Type B pancreatic cell (in vitro differentiated cells): ENCODE measurements around the gene HERC4. TPM values are rescaled to one million over a fixed set of nuclear protein-coding genes. Genes with fewer than 3 reads are reported as not detected.
"Not testable (repeated sequence)": the region's sequence is repeated elsewhere in the genome, so short reads cannot be mapped to it uniquely, and the experiment has no call there.

Experiments
- DNase-seq: peaks from one replicate; pipeline ENCODE4 v3.0.0; 2021; ENCODE audit warnings: mixed read lengths; ENCODE audit not compliant: unreplicated experiment; ENCODE audit errors: extremely low spot score
- H3K27ac Mint-ChIP-seq: 2 replicates; pipeline ENCODE4 v1.8.0; 2021; ENCODE audit warnings: mild to moderate bottlenecking, mixed read lengths
- H3K27me3 Mint-ChIP-seq: 2 replicates; pipeline ENCODE4 v1.8.0; 2021; ENCODE audit warnings: mixed read lengths
- H3K36me3 Mint-ChIP-seq: 2 replicates; pipeline ENCODE4 v1.8.0; 2021; ENCODE audit warnings: mixed read lengths
- H3K4me1 Mint-ChIP-seq: one replicate; pipeline ENCODE4 v1.8.0; 2021; ENCODE audit warnings: mixed read lengths; ENCODE audit not compliant: unreplicated experiment
- H3K4me3 Mint-ChIP-seq: 2 replicates; pipeline ENCODE4 v1.8.0; 2021; ENCODE audit warnings: mild to moderate bottlenecking, mixed read lengths
- H3K9me3 Mint-ChIP-seq: 2 replicates; pipeline ENCODE4 v1.8.0; 2021; ENCODE audit warnings: mixed read lengths
- CTCF ChIP-seq: fragments of 200-600 bp; sonication (generic); conservative IDR thresholded peaks from 2 replicates; pipeline ENCODE4 v1.5.0; 2021; ENCODE audit warnings: antibody characterized with exemption, mild to moderate bottlenecking
- total RNA-seq: library from RNA; stranded (reverse); gene quantifications from 2 replicates; pipeline ENCODE4 v1.2.1, GENCODE V29; 2021; ENCODE audit warnings: low replicate concordance

Gene HERC4
- total RNA-seq, 1 donor from 2014 or later: 50.5 TPM

- no peak overlapping the region for H3K27ac Mint-ChIP-seq
- no peak for TF ChIP-seq CTCF
- no peaks in the 10 kb centered on the region for H3K27me3 Mint-ChIP-seq
- peaks cover 11% of the 10 kb centered on the region for H3K36me3 Mint-ChIP-seq
- H3K9me3 Mint-ChIP-seq: no peaks in the 10 kb centered on the region
- no peak for DNase-seq
- peaks cover 6% of the 10 kb centered on the region for H3K4me1 Mint-ChIP-seq
- no peak overlapping the region for H3K4me3 Mint-ChIP-seq
Observed at GRCh38 chr10:68046642-68047041, 28.4 kb downstream of the HERC4 start.

- H3K9me3 Mint-ChIP-seq: no peaks in the 10 kb centered on the region
- peaks cover 6% of the 10 kb centered on the region for H3K4me1 Mint-ChIP-seq
- H3K27me3 Mint-ChIP-seq: no peaks in the 10 kb centered on the region
- TF ChIP-seq CTCF: no peak
- peaks cover 5% of the 10 kb centered on the region for H3K36me3 Mint-ChIP-seq
- no peak overlapping the region for H3K4me3 Mint-ChIP-seq
- DNase-seq: no peak
- no peak overlapping the region for H3K27ac Mint-ChIP-seq
Observed at GRCh38 chr10:68043030-68043429, 32.1 kb downstream of the HERC4 start.

DNA sequence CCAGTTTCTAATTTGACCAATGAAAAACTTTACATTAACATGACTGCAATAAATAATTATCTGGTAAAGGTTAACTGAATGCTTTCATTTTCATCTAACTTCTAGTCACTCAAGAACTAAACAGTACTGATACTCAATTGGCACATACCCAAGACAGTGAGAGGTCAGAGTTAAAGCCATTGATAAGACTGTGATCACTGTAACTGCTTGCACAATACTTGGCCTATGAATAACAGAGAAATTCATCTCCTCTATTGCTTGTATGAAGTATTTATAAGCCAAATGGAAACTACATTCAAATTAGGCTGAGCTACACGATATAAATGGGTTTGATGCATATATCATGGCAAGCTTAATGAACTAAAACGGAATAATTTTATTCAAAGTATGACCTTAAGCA is 43.0 kb downstream of the HERC4 start:
- Mint-ChIP-seq H3K4me3 (no peak overlapping the region), H3K27me3 (no peaks in the 10 kb centered on the region), H3K36me3 (peaks cover 29% of the 10 kb centered on the region), H3K27ac (no peak overlapping the region), H3K9me3 (no peaks in the 10 kb centered on the region), H3K4me1 (no peaks in the 10 kb centered on the region)
- no peak for TF ChIP-seq CTCF
- DNase-seq: no peak

- DNase-seq: no peak
- H3K36me3 Mint-ChIP-seq: peaks cover 24% of the 10 kb centered on the region
- no peaks in the 10 kb centered on the region for H3K27me3 Mint-ChIP-seq
- TF ChIP-seq CTCF: no peak
- no peak overlapping the region for H3K4me3 Mint-ChIP-seq
- no peaks in the 10 kb centered on the region for H3K4me1 Mint-ChIP-seq
- no peaks in the 10 kb centered on the region for H3K9me3 Mint-ChIP-seq
- no peak overlapping the region for H3K27ac Mint-ChIP-seq
Observed at GRCh38 chr10:68027429-68027828, 47.7 kb downstream of the HERC4 start.

DNA sequence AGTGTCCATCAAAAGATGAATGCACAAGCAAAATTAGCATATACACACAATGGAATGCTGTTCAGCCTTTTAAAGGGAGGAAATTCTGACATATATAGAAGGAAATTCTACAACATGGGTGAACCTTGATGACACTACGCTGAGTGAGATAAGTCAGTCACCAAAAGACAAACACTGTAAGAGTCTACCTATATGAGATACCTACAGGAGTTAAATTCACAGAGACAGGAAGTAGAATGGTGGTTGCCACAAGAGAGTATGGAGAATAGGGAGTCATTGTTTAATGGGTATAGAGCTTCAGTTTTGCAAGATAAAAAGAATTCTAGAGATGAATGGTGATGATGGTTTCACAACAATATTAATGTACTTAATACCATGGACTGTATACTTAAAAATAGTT is 51.8 kb downstream of the HERC4 start:
- H3K4me1 Mint-ChIP-seq: no peaks in the 10 kb centered on the region
- no peak for TF ChIP-seq CTCF
- no peak overlapping the region for H3K27ac Mint-ChIP-seq
- no peak for DNase-seq
- peaks cover 44% of the 10 kb centered on the region for H3K36me3 Mint-ChIP-seq
- no peak overlapping the region for H3K4me3 Mint-ChIP-seq
- no peaks in the 10 kb centered on the region for H3K27me3 Mint-ChIP-seq
- H3K9me3 Mint-ChIP-seq: peaks cover 4% of the 10 kb centered on the region

DNA sequence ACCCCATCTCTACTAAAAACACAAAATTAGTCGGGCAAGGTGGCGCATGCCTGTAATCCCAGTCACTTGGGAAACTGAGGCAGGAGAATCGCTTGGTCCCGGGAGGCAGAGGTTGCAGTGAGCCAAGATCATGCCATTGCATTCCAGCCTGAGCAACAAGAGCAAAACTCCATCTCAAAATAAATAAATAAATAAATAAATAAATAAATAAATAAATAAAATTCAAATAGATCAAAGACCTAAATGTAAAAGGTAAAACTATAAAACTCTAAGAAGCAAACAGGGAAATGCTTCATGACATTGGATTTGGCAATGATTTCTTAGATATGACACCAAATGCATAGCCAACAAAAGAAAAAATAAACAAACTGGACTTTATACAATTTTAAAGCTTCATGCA is 52.8 kb downstream of the HERC4 start:
- not testable (repeated sequence) for H3K4me1 Mint-ChIP-seq, H3K27me3 Mint-ChIP-seq, H3K4me3 Mint-ChIP-seq, H3K9me3 Mint-ChIP-seq, DNase-seq, H3K27ac Mint-ChIP-seq
- peaks cover 42% of the 10 kb centered on the region for H3K36me3 Mint-ChIP-seq

GRCh38 chr10:68016519-68016918 is 58.6 kb downstream of the HERC4 start:
- peaks cover 28% of the 10 kb centered on the region for H3K36me3 Mint-ChIP-seq
- not testable (repeated sequence) for H3K27ac Mint-ChIP-seq, DNase-seq, H3K4me3 Mint-ChIP-seq, H3K4me1 Mint-ChIP-seq, H3K9me3 Mint-ChIP-seq, H3K27me3 Mint-ChIP-seq
